Coronary artery (tissue), 2 donors: ENCODE results near the gene PSEN1.

Experiments
- DNase-seq: peaks from one replicate; pipeline ENCODE4 v3.0.0-alpha.2; 2017; ENCODE audit warnings: low spot score
- H3K27ac ChIP-seq, 2 donors: fragments of 200-600 bp; sonication (generic); one replicate each; pipeline ENCODE4 v1.5.1; 2016 to 2019
- H3K4me3 ChIP-seq: fragments of 200-600 bp; sonication (generic); 2 replicates; pipeline ENCODE4 v1.5.1; 2016; ENCODE audit warnings: mild to moderate bottlenecking, moderate library complexity
- TF ChIP-seq, protein P1 (sequence below): fragments of 200-600 bp; sonication (generic); IDR thresholded peaks from one replicate; pipeline ENCODE4 v1.5.1; 2019; ENCODE audit warnings: antibody characterized with exemption

PSEN1 gene

DNA sequence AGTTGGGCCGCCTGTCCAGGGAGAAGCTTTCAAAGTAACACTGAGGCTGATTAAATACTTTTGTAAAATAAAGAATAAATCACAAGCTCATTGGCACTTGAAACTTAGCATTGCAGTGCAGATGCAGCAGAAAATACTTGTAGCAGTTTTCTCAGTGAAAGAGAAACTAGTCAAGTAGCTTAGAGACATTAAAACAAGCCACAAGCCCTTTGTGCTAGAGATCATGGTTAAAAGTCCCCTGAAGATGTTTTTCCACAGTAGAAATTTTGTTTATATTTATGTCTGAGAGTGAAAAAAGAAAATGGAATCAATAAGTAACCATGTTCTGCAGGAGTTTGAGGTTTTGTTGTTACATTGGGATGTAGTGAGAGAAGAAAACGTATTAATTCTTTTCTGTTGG, 5.9 kb downstream of the PSEN1 start:
- DNase-seq = no peak
- TF ChIP-seq, protein P1, sequence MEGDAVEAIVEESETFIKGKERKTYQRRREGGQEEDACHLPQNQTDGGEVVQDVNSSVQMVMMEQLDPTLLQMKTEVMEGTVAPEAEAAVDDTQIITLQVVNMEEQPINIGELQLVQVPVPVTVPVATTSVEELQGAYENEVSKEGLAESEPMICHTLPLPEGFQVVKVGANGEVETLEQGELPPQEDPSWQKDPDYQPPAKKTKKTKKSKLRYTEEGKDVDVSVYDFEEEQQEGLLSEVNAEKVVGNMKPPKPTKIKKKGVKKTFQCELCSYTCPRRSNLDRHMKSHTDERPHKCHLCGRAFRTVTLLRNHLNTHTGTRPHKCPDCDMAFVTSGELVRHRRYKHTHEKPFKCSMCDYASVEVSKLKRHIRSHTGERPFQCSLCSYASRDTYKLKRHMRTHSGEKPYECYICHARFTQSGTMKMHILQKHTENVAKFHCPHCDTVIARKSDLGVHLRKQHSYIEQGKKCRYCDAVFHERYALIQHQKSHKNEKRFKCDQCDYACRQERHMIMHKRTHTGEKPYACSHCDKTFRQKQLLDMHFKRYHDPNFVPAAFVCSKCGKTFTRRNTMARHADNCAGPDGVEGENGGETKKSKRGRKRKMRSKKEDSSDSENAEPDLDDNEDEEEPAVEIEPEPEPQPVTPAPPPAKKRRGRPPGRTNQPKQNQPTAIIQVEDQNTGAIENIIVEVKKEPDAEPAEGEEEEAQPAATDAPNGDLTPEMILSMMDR = no peak
- no peak overlapping the region for H3K4me3 ChIP-seq
- no peak overlapping the region for H3K27ac ChIP-seq

DNA sequence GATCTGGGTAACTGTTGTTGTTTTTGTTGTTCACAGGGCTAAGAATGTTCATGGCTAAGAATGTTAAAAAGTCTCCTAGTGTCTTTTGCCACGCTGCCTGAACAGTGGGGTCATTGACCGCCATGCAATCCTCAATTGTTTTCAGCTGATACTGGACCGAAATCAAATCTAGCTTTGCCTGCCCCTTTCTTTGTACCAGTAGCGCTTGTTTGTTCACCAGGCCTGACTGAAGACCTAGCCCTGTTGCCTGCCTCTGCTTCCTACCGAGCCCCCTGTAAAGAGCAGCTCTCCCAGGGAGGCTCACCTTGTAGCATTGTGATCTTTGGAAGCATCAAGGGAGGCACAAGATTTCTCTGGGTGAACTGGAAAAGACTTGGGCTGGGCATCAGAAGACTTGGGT, 6.7 kb downstream of the PSEN1 start:
- TF ChIP-seq, protein P1 = no peak
- Histone ChIP-seq H3K27ac (no peak overlapping the region), H3K4me3 (no peak overlapping the region)
- DNase-seq = no peak

- Histone ChIP-seq H3K4me3 (no peak overlapping the region), H3K27ac (no peak overlapping the region)
- DNase-seq = no peak
- TF ChIP-seq, protein P1 = no peak
Measured at GRCh38 chr14:73143617-73144016, 7.3 kb downstream of the PSEN1 start.

DNA sequence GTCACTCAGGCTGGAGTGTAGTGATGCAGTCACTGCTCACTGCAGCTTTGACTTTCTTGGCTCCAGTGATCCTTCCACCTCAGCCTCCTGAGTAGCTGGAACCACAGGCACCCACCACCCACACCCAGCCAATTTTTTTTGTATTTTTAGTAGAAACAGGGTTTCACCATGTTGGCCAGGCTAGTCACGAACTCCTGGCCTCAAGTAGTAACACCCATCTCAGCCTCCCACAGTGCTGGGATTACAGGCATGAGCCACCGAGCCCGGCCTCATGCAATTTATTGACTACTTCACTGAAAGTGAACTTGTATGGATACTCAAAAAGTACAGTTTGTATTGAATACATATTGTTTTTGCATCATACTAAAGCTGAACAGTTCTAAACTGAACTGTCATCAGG, 9.1 kb downstream of the PSEN1 start:
- Histone ChIP-seq H3K4me3 (no peak overlapping the region), H3K27ac (no peak overlapping the region)
- DNase-seq = no peak
- TF ChIP-seq, protein P1 = no peak

GRCh38 chr14:73146111-73146510, 9.8 kb downstream of the PSEN1 start:
- TF ChIP-seq, protein P1 = no peak
- Histone ChIP-seq H3K4me3 (no peak overlapping the region), H3K27ac (no peak overlapping the region)
- no peak for DNase-seq

GRCh38 chr14:73149753-73150152, 13.4 kb downstream of the PSEN1 start:
- Histone ChIP-seq H3K4me3 (no peak overlapping the region), H3K27ac (no peak overlapping the region)
- no peak for DNase-seq
- TF ChIP-seq, protein P1 = no peak

GRCh38 chr14:73153272-73153671, 17.0 kb downstream of the PSEN1 start:
- DNase-seq = no peak
- TF ChIP-seq, protein P1 = no peak
- Histone ChIP-seq H3K27ac (peak overlapping the region in 1 of 2 donors; percentile 46), H3K4me3 (no peak overlapping the region)
